GM12878 (cell line): ENCODE data around the gene SPINK9. TPM values are rescaled to one million over a fixed set of nuclear protein-coding genes. Genes with fewer than 3 reads are reported as not detected.

Source experiments
- ATAC-seq: fragments of 200-7000 bp; cut with Tn5 transposase; 3 replicates; pipeline ENCODE4 v1.9.1; 2020; ENCODE audit warnings: mild to moderate bottlenecking, moderate library complexity
- BruUV-seq: library from RNA; stranded (reverse); fragments of 400-500 nt; replicated peaks from 2 replicates; lab custom pipeline; 2021; lab: Mats Ljungman, UMichigan
- CTCF ChIA-PET: fragments of 300-600 bp; sonication (Branson Sonifier 250); formaldehyde crosslinking; extraction: SDS; loops from one replicate; lab custom pipeline; 2021; ENCODE audit warnings: inconsistent platforms; lab: Yijun Ruan, JAX
- POLR2A ChIA-PET: fragments of 350-600 bp; formaldehyde crosslinking; extraction: SDS; loops from one replicate; lab custom pipeline; 2021; ENCODE audit warnings: inconsistent platforms; lab: Charles Lee
- RAD21 ChIA-PET: fragments of 300-600 bp; sonication (Branson Sonifier 250); formaldehyde crosslinking; loops from one replicate; lab custom pipeline; 2023; ENCODE audit warnings: antibody characterized with exemption; ENCODE audit not compliant: unreplicated experiment; lab: Charles Lee
- SMC1A ChIA-PET: fragments of 300-600 bp; sonication (Branson Sonifier 250); formaldehyde crosslinking; loops from one replicate; lab custom pipeline; 2023; ENCODE audit not compliant: unreplicated experiment, uncharacterized antibody; lab: Charles Lee
- DNase-seq: peaks from one replicate; pipeline ENCODE4 v3.0.0-alpha.2; 2011; ENCODE audit warnings: low read depth, low spot score
- FAIRE-seq: peaks from 3 replicates; lab custom pipeline; 2011; peaks lifted over from hg19 to GRCh38; lab: Jason Lieb, UNC
- H2AFZ ChIP-seq: 2 replicates; pipeline ENCODE4 v1.6.0; 2011; ENCODE audit warnings: low read depth, low read length, control low read depth; ENCODE audit not compliant: control insufficient read depth
- H3K27ac ChIP-seq: 2 replicates; pipeline ENCODE4 v1.5.1; 2011; ENCODE audit warnings: control low read depth; ENCODE audit not compliant: control insufficient read depth, insufficient read depth
- H3K27me3 ChIP-seq, 2 experiments: replicated peaks in 1 of 2; 2 replicates each; pipeline versions ENCODE4 v1.6.0 to v1.6.1; 2011; ENCODE audit warnings: low read length in 1 of 2; ENCODE audit not compliant: control insufficient read depth in 2 of 2, insufficient read depth in 2 of 2
- H3K36me3 ChIP-seq, 2 experiments: 2 replicates each; pipeline ENCODE4 v1.5.1; 2011; ENCODE audit warnings: low read length in 1 of 2; ENCODE audit not compliant: control insufficient read depth in 2 of 2, insufficient read depth in 2 of 2
- H3K4me1 ChIP-seq: 2 replicates; pipeline ENCODE4 v1.6.1; 2011; ENCODE audit warnings: mild to moderate bottlenecking, low read length, moderate library complexity, mixed read lengths; ENCODE audit not compliant: control insufficient read depth, insufficient read depth
- H3K4me2 ChIP-seq: 2 replicates; pipeline ENCODE4 v1.6.0; 2011; ENCODE audit warnings: control low read depth; ENCODE audit not compliant: control insufficient read depth, insufficient read depth
- H3K4me3 ChIP-seq: fragments of 200-600 bp; sonication (generic); 2 replicates; pipeline ENCODE4 v1.5.1; 2016
- H3K79me2 ChIP-seq: 2 replicates; pipeline ENCODE4 v1.6.0; 2011; ENCODE audit warnings: low read length; ENCODE audit not compliant: control insufficient read depth, insufficient read depth
- H3K9ac ChIP-seq: 2 replicates; pipeline ENCODE4 v1.8.0; 2011; ENCODE audit warnings: low read length, control low read depth, mixed read lengths; ENCODE audit not compliant: control insufficient read depth, insufficient read depth
- H3K9me3 ChIP-seq: replicated peaks from 3 replicates; pipeline ENCODE4 v1.5.1; 2011; ENCODE audit warnings: mild to moderate bottlenecking, low read length; ENCODE audit not compliant: control insufficient read depth, insufficient read depth
- H4K20me1 ChIP-seq: 2 replicates; pipeline ENCODE4 v1.6.0; 2011; ENCODE audit not compliant: control insufficient read depth, insufficient read depth
- CBX3 ChIP-seq: fragments of 200-600 bp; sonication (generic); IDR thresholded peaks from 2 replicates; pipeline ENCODE4 v1.6.1; 2016; ENCODE audit warnings: low read depth, borderline replicate concordance
- CEBPZ ChIP-seq: fragments of 150-350 bp; IDR thresholded peaks from 2 replicates; pipeline ENCODE4 v1.6.1; 2016; ENCODE audit warnings: low read depth, low read length
- CHD4 ChIP-seq: fragments of 200-600 bp; sonication (generic); IDR thresholded peaks from 2 replicates; pipeline ENCODE4 v1.6.1; 2016; ENCODE audit warnings: mild to moderate bottlenecking
- FOS ChIP-seq: IDR thresholded peaks from 3 replicates; pipeline ENCODE4 v1.6.1; 2011; ENCODE audit warnings: borderline replicate concordance; ENCODE audit not compliant: insufficient read length; ENCODE audit errors: extremely low read depth
- PBX3 ChIP-seq: IDR thresholded peaks from 2 replicates; pipeline ENCODE4 v1.6.1; 2011; ENCODE audit warnings: mild to moderate bottlenecking, low read depth, low read length, moderate library complexity; ENCODE audit not compliant: insufficient replicate concordance
- PML ChIP-seq: IDR thresholded peaks from 2 replicates; pipeline ENCODE4 v1.6.1; 2012; ENCODE audit warnings: low read length, inconsistent platforms
- RB1 ChIP-seq: fragments of 450-650 bp; formaldehyde crosslinking; IDR thresholded peaks from 2 replicates; pipeline ENCODE4 v1.6.1; 2017; ENCODE audit warnings: mild to moderate bottlenecking, borderline replicate concordance
- REST ChIP-seq: IDR thresholded peaks from 2 replicates; pipeline ENCODE4 v1.6.1; 2012; ENCODE audit warnings: mild to moderate bottlenecking, low read depth, low read length
- SUZ12 ChIP-seq: fragments of 200-600 bp; sonication (generic); IDR thresholded peaks from one replicate; pipeline ENCODE4 v1.6.1; 2018; ENCODE audit warnings: antibody characterized with exemption, mild to moderate bottlenecking; ENCODE audit not compliant: unreplicated experiment
- ZBTB33 ChIP-seq: fragments of 450-650 bp; IDR thresholded peaks from 2 replicates; pipeline ENCODE4 v1.6.1; 2017; ENCODE audit warnings: mild to moderate bottlenecking
- ZNF217 ChIP-seq: fragments of 450-650 bp; IDR thresholded peaks from 2 replicates; pipeline ENCODE4 v1.6.1; 2017; ENCODE audit warnings: antibody characterized with exemption, mild to moderate bottlenecking
- ZNF274 ChIP-seq: IDR thresholded peaks from one replicate; pipeline ENCODE4 v1.8.0; 2011; ENCODE audit not compliant: insufficient read length, insufficient read depth
- ZSCAN29 ChIP-seq: fragments of 450-650 bp; IDR thresholded peaks from 2 replicates; pipeline ENCODE4 v1.6.1; 2017; ENCODE audit warnings: mild to moderate bottlenecking, moderate library complexity
- ZZZ3 ChIP-seq: IDR thresholded peaks from 2 replicates; pipeline ENCODE4 v1.6.1; 2011; ENCODE audit warnings: low read depth; ENCODE audit not compliant: control insufficient read depth, insufficient read length
- WGBS: methylation state at CpG from one replicate; pipeline ENCODE4 v1.1.6; 2016; ENCODE audit warnings: low lambda C conversion rate; ENCODE audit not compliant: insufficient replicate concordance, insufficient coverage; ENCODE audit errors: missing lambda C conversion rate; 5-methylcytosine and 5-hydroxymethylcytosine counted together
- in situ Hi-C: fragments of 300-500 bp; cut with MboI; formaldehyde crosslinking; loops from 9 replicates; pipeline ENCODE4 v1.14.3; 2018; ENCODE audit warnings: mixed read lengths
- intact Hi-C: fragments of 100-400 bp; cut with micrococcal nuclease; formaldehyde crosslinking; loops from one replicate; pipeline ENCODE4 v1.14.2; 2022; ENCODE audit not compliant: unreplicated experiment
- polyA plus RNA-seq, 11 experiments: library from polyadenylated mRNA; depleted of rRNA in 4 of 11; unstranded in 6 of 11; stranded (reverse) in 5 of 11; fragments of >200 nt; fragmentation: Nextera tagmentation in 4 of 11; fragmentation: Illumina TruSeq in 1 of 11; extraction: Ambion mirVana in 4 of 11; extraction: Trizol in 1 of 11; gene quantifications; 1 replicate in 1 of 11; 2 replicates in 10 of 11; pipeline versions ENCODE4 v1.2.1 to v1.2.3, GENCODE V29; 2011 to 2016; ENCODE audit warnings: inconsistent platforms in 2 of 11, missing spikeins in 2 of 11, low read depth in 1 of 11
- total RNA-seq, 4 experiments: library from RNA; depleted of rRNA in 3 of 4; stranded (reverse); fragments of >200 nt in 3 of 4; fragmentation: Illumina TruSeq in 1 of 4; extraction: Trizol in 1 of 4; gene quantifications; 2 replicates each; pipeline versions ENCODE4 v1.2.1 to v1.2.3, GENCODE V29; 2013 to 2021

SPINK9 gene
- total and polyA plus RNA-seq, 10 of the 15 experiments (the other 5 are each of a cell fraction or from before 2014, with no cell fraction given), result not detected

GRCh38 chr5:148347706-148348105 lies 12.3 kb downstream of the SPINK9 start (continued):
- no peak for TF ChIP-seq SUZ12
- TF ChIP-seq CEBPZ, result no peak
- no peak for TF ChIP-seq RB1
- TF ChIP-seq CHD4, result no peak

- intact Hi-C loops, result loop anchor here (5.0 kb wide), 1 partner anchor 175 kb away; no protein-coding TSS in a partner anchor
- no peak overlapping the region for H3K4me2 ChIP-seq
- H3K36me3 ChIP-seq, result no peaks in the 10 kb centered on the region
- H3K27ac ChIP-seq, result no peak overlapping the region
- H3K27me3 ChIP-seq, result no peaks in the 10 kb centered on the region
- H3K79me2 ChIP-seq, result no peaks in the 10 kb centered on the region
- no peaks in the 10 kb centered on the region for H3K4me1 ChIP-seq
- SMC1A ChIA-PET, result no interaction called here
- no TSS peak for BruUV-seq
- no peak overlapping the region for H3K9ac ChIP-seq
- DNase-seq, result no peak
- H4K20me1 ChIP-seq, result no peaks in the 10 kb centered on the region
- no peak overlapping the region for H2AFZ ChIP-seq
- no peak for ATAC-seq
- no peak for FAIRE-seq
- RAD21 ChIA-PET, result no interaction called here
- POLR2A ChIA-PET, result no interaction called here
- in situ Hi-C loops, result no loop called here
- CTCF ChIA-PET, result no interaction called here
- 82% methylated on average over 1 of the region's 1 CpG for WGBS
- H3K9me3 ChIP-seq, result no peaks in the 10 kb centered on the region
- H3K4me3 ChIP-seq, result no peak overlapping the region
- no peak for TF ChIP-seq ZNF217
- TF ChIP-seq CBX3, result no peak
- no peak for TF ChIP-seq ZZZ3
- TF ChIP-seq PML, result no peak
- TF ChIP-seq ZSCAN29, result no peak
- no peak for TF ChIP-seq ZBTB33
- TF ChIP-seq PBX3, result no peak
- no peak for TF ChIP-seq FOS
- TF ChIP-seq ZNF274, result no peak
- no peak for TF ChIP-seq REST
- no peak for TF ChIP-seq CHD4
Measured at GRCh38 chr5:148352696-148353095, 17.3 kb downstream of the SPINK9 start.
